ENCODE data around the gene RIOX2. TPM values are rescaled to one million over a fixed set of nuclear protein-coding genes. Genes with fewer than 3 reads are reported as not detected.

Gene RIOX2
- total RNA-seq, 1 experiment from 2014 or later: 13.6 TPM

GRCh38 chr3:97892852-97893251 lies 79.4 kb downstream of the RIOX2 start:
- in situ Hi-C loops (cut with HindIII; ENCODE audit: low pct_unique_long_range_greater_than_20kb, low sequenced_read_pairs): no loop called here
- no peak for DNase-seq (ENCODE audit: low read depth)

Other genes with a start within 250 kb of the RIOX2 start
- 2.0 and 4.1 TPM in 2 replicates for gene ARL6, start 207.7 kb downstream of the RIOX2 start, total RNA-seq (2014; rRNA removed; shearing (Covaris generic); ENCODE audit: low replicate concordance)
- gene CRYBG3, start 150.4 kb downstream of the RIOX2 start, total RNA-seq (2014; rRNA removed; shearing (Covaris generic); ENCODE audit: low replicate concordance): 2.0 and 3.2 TPM in 2 replicates
- gene GABRR3, start 62.9 kb upstream of the RIOX2 start, total RNA-seq (2014; rRNA removed; shearing (Covaris generic); ENCODE audit: low replicate concordance): not detected in 2 replicates
- gene OR5AC2, start 114.7 kb upstream of the RIOX2 start, total RNA-seq (2014; rRNA removed; shearing (Covaris generic); ENCODE audit: low replicate concordance): not detected in 2 replicates
- not detected in 2 replicates for gene OR5H1, start 158.3 kb upstream of the RIOX2 start, total RNA-seq (2014; rRNA removed; shearing (Covaris generic); ENCODE audit: low replicate concordance)
- gene OR5H14, start 175.0 kb upstream of the RIOX2 start, total RNA-seq (2014; rRNA removed; shearing (Covaris generic); ENCODE audit: low replicate concordance): not detected in 2 replicates
- gene OR5H15, start 194.3 kb upstream of the RIOX2 start, total RNA-seq (2014; rRNA removed; shearing (Covaris generic); ENCODE audit: low replicate concordance): not detected in 2 replicates